Left forelimb (tissue), 1 donor: ENCODE results near the gene FBXL14.
"Not testable (repeated sequence)": the region's sequence is repeated elsewhere in the genome, so short reads cannot be mapped to it uniquely, and the experiment has no call there.

Source experiments
- DNase-seq: peaks from one replicate; pipeline ENCODE4 v3.0.0-alpha.2; 2018; ENCODE audit warnings: low spot score

The FBXL14 gene

DNA sequence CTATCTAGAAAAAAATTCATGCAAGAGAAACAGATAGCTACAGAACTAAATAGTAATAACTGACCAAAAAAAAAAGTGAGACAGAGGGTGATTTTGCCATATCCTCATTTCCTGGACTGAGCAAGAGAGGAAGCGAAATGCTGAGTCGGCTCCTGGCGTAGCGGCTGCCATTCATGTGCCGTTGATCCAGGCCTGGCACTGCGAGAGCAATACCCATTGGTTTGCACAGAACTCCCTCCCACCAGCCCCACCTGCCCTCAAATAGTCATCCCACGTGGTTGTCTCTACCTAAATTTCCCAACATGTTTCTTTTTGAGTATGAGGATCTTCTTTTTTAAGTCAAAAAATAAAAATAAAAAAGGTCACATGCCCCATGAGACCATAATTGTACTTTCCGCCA is 25.2 kb upstream of the FBXL14 start:
- DNase-seq, result no peak

DNA sequence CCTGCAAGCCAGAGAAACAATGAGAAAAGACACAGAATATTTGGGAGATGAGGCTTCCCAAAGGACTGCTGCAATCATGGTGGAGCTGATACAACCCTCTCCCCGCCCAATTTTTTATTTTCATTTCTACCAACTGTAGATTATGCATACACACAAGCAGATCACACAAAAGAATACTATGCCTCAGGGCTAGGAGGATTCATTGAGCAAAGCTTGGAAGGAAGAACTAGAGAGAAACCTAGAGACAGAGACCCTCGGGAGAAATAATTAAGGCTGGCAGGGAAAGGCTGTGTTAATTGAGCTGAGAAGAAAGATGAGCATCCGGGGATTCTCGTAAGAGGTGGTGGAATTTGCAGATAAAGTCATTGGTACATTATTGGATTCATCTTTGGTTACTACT is 24.8 kb upstream of the FBXL14 start:
- DNase-seq, result no peak

DNA sequence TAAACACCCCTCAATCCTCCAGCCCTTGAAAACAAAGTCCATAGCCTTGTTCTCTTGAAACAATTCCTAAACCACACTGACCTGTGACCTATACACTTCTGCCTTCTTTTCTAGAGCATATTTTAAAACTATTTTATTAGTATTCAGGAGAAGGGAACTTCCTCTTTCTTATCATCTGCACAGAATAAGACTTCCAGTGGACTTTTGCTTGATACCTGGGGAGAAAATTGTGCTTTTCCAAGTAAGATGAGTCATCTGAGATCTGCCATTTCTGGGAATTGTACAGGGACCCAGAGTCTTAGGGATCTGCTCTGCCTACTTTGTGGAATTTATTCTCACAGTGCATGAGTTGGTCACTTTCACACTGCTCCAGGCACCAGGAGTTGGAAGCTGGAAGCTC is 24.1 kb upstream of the FBXL14 start:
- no peak for DNase-seq

DNA sequence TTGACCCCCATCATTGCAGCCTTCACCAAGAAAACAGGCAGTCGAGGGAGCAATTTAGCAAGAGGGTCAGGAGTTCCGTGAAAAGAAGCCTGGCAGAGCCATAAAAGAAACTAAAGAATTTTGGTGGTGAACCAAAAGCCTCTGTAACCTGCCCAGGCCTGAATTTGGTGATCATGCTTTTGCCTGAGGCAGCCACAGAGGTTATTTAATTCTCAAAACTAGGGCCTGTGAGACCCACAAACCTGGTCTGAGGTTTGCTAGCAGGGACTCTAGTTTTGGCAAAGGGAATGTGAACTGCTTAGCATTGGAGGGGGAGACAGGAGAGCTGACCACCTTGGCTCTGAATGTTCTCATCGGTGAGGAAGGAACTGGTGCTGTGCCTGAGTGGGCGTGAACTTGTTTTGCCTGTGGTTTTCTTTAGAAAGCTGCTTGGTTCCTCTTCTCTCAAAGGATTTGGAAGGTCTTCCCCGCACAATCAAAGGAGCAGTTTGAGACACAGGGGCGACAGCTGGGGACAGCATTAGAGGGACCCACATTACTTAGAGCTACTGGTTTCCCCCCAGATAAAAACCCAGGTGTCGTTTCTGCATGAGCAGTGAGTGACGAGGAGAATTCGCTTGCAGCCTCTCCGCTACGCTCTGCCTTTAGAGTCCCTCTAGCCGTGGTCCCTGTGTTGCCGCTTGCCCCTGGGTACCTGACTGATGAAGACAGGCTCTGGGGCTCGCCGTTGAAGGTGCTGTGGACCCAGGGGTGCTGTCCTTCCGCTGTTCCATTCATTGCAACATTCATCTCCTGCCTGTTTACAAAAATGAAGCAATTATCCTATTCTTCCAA is 22.1 kb upstream of the FBXL14 start:
- no peak for DNase-seq

DNA sequence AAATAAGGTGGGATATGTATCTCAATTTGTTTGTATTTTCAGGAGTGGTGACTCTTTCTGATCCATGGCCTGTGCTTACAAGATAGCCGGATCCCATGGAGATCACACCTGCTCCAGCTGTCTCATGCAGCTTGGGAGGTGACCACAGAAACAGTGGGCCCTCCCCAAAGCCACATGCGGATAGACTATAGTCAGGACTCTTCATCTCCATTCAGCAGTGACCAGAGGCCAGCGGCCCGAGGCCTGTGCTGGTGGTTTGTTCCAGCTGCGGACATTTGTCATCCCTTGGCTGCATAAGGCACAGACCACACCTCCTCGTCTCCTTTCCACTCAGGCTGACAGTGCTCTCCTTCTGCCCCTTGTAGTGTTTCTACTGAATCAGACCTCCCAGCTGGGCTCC is 20.0 kb upstream of the FBXL14 start:
- no peak for DNase-seq

DNA sequence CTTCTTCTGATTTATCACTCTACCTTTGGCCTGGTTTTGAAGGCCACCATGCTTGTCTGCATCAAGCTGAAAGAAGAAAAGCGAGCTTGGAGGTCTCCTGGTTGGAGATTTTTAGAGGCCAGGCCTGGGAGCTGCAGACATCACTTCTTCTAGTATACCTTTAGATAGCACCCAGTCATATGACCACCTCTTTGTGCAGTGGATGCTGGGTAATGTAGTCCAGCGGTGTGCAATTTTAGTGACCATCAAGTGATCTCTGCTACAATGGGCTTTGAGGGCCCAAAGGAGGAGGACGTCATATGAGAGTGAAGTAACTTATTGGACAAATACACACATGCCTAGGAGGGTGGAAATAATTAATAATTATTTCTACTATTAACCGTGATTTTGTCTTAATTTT is 19.5 kb upstream of the FBXL14 start:
- DNase-seq, result no peak

DNA sequence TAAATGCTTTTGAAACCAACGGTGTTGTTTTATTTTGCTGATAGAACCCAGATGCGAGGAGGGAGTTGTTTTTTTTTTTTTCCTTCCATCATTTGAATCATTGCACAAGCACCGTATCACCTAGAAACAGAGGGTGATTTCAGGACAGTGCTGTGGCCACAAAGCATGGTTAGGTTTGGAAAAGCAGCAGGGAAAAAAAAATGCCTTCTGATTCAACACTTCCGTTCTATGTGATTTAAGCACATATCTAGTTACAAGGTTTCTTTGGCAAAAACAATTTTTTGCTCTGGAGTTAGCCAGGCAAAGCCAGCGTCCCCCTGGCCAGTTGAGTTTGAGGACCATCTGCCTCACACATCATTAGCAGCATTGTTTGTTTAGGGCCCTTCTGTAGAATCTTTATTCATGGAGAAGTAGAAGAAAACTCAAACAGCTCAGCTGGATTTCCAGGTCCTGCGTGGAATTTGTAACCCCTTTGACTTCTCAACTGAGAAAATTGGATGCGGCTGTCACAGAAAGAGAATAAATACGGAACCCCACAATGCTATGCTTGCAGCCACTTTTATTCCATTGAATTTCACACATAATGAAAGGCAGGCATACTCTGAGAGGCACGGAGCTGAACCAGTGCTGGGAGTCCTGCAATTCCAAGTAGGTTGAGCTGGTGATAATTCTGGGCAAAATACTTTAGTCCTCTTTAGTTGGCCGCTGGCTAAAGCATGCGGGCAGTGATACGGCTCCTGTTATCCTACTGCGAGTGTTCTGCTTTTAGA is 17.6 kb upstream of the FBXL14 start:
- no peak for DNase-seq

DNA sequence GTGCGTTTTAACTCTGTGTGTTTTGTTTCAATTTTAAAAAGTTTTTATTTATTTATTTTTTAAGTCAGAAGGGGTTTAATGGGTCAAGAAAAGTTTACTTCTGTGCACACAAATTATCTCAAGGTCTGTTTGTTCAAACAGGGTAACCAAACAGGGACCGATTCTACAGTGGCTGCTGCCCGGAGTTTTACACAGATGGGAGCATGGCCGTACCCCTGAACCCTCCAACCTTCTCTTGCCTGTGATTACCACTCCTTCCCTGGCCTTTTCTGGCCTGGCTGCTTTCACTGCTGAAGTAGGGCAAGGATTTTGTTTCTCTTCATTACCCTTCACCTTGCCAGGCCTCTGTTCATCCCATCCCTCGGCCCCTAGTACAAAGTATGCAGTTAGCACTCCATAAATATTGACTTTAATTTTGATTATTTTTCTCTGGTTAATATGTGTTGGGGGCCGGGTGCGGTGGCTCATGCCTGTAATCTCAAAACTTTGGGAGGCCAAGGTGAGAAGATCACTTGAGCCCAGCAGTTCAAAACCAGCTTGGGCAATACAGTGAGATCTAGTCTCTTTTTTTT is 15.8 kb upstream of the FBXL14 start:
- no peak for DNase-seq

DNA sequence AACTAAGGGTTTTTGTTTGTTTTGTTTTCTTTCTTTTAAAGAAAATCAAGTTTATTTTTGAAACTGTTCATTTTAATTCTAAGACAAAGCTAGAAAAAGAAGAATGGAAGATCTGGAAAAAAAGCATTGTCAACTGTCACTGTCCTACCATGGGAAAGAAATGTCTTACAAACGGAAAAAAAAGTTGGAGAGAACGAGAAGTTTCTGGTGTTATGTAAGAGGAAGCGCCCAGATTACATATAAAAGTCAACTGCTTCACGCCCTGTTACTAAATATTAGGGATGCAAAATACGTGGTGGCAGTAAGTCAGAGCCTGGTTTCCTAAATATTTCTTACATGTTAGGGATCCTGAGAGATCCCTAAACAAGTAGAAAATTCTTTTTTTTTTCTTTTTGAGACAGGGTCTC is 14.3 kb upstream of the FBXL14 start:
- no peak for DNase-seq

DNA sequence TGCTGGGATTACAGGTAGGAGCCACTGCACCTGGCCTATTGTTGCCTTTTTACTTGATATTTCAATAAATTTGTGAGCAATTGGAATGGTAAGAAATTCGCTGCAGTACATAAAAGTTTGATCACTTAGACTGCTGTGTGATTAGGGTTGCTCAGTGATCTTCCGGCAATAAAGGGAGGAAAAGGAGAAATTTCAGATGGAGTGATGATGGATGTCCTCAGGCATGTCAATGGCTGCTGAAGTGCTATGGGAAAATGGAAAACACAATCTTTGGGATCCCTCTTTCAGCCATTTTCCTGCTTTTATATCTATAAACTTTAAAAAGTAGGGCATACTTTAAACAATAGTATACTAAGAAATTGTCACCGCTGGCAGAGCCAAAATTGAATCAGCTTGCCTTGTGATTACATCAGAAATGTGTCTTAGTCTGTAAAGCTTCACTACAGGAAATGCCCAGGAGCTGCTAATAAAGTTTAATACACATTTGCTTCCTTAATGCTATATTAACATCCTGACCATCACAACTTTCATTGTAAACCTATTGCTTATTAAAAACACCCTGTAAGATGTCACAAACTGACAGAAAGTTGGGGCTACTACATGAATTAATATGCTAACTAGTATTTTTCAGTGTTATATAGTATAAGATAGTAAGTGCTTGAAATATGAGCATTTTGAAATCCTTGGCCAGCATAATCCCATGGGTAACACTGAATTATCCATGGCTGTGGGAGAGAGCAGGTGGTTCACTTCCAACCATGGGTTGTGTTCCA is 13.7 kb upstream of the FBXL14 start:
- no peak for DNase-seq

DNA sequence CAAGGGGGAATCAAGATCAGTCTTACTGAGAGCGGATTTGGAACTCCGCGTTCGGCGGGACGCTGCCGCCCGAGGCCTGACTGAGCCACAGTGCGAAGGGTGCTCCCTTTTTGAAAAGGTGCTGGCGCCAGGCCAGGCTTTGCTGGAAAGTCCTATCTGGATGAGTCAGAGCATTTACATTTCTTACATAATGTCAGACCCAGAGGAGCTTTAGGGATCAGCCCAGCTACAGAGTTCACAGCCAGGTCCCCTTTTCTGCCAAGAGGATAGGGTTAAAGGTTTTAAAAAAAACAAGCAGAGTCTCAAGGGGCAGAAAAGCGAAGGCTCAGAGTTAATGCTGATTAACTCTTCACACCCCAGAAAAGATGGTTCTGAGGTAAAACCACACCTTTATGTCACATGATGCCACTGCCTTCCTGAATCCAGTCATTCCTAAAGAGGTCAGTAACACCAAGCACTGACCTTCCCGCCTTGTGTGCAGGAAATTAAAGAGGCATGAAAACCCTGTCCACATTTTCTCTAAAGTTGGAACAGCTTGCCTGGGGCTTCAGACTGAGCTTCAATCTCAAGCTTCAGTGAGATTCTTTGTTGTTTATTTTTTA is 11.7 kb upstream of the FBXL14 start:
- DNase-seq, result peak; percentile 82

DNA sequence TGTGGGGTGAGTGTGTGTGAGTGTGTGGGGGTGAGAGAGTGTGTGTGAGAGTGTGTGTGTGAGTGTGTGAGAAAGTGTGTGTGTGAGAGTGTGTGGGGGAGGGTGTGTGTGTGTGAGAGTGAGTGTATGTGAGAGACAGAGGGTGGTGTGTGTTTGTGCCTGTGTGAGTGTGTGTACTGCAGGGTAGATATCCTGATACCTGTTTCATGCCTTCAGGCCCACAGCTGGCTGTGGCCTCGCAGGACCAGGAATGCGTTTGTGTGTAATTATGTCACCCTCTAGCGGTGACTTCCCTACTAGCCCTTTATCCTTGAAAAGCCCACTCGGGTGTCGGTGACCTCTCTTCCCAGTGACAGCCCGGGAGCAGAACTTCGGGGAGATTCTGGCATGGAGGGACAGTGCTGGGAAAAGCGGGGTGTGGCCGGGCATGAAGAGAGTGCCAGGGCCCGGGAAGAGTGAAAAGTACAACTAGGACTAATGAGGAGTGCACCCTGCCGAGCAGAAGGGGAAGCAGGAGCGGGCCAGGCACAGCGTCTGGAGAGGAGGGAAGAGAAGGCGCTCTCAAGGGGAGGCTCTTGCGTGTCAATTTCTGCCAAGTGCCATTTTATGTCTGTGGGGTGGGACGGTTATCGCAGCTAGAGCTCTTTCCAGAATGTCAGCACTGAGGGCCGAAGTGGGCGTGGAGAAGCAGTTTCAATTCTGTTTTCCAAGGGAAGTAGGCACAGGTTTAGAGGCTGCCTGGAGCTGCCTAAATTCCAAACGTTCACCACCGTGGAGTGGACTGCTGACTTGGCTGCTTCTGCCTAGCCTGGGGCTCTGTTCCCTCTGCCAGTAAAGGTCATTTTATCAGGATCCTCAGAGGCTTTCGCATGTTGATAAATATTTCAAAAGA is 11.0 kb upstream of the FBXL14 start:
- peak; percentile 78 for DNase-seq

DNA sequence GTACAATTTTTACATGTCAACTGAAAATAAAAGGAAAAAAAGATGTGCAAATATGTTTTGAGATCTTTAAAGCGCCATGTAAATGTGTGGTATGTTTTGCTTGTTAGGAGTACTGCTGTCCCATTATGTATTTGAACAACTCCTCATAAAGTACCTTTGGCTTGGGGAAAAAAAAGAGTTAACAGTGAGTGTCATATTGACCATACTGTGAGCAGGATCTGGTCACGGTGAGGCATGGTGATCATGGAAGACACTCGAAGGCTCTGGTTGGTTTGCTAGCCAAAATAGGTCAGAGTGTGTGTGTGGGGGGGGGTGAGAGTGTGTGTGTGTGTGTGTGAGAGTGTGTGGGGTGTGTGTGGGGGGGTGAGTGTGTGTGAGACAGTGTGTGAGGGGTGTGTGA is 10.1 kb upstream of the FBXL14 start:
- DNase-seq, result no peak

DNA sequence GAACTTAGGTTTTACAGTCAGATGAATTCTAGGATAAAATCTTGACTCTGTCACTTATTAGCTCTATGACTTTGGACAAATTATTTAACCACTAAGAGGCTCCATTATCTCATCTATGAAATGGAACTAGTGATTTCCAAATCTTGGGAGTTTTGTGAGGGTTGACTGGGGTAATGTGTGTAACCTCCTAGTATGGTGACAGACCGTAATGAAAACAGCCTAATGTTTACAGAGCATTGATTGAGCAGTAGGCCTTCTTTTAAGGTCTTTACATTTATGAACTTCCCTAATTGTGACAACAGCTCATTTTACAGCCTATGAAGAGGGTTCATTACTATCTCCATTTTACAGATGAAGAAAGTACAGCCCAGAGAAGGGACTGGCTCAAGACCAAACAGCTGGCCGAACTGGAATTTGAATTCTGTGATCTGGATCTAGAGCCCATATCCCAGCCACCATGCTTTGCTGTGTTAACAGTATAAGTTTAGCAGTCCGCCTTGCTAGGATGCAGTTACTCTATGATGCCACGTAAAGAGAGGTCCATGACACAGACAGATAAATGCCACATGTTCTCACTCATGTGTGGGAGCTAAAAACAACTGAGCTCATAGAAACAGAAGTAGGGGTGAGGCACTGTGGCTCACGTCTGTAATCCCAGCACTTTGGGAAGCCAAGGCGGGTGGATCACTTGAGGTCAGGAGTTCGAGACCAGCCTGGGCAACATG is 9.1 kb upstream of the FBXL14 start:
- no peak for DNase-seq

DNA sequence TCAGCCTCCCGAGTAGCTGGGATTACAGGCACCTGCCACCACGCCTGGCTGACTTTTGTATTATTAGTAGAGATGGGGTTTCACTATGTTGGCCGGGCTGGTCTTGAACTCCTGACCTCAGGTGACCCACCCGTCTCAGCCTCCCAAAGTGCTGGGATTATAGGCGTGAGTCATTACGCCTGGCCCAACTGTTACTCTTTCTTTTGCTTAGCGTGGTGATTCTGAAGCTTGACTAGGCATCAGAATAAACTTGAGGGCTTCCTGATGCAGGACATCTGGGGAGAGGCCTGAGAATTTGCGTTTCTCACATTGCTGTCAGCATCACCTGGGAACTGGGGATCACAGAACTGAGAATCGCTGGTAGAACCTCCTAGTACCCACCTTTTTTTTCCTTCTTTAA is 8.3 kb upstream of the FBXL14 start:
- DNase-seq, result not testable (repeated sequence)

DNA sequence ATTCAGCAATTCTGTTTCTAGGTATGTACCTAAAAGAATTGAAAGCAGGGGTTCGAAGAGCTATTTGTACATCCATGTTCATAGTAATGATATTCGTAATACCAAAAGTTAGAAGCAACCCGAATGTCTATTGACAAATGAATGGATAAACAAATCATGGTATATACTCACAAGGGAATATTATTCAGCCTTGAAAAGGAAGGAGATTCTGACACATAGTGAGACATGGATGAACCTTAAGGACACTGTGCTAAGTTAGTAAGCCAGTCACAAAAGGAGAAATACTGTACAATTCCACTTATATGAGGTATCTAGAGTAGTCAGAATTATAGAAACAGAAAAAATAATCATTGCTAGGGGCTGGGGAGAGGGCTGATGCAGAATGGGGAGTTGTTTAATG is 4.4 kb upstream of the FBXL14 start:
- DNase-seq, result no peak

DNA sequence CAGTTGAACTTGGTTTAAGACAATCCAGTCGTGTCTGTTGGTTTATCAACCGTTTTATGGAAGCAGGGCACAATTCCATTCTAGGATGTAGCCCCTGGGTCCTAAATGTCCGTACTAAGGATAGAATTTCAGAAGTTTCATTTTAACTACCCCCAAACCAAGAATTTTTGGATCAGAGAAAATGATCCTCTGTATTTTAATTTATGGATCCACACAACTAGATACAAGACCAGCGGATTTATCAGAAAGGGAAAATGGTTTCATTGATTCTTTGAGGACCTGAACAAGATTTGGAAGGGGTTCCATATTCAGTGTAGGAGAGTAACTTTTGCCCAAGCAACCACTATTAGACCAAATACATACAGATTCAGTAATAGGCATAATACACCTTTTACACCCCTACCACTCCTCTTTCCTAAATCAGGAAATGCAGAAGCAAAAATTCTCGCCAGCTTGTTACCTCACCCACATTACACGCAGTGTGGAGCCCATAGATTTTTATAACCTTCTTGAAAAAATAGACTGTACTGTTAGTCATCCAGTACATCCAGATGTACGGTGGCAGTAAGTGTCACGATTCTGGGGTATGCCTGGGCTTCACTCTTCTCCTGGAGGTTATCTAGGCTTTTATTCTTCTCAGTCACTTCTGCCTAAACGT is 1.4 kb upstream of the FBXL14 start:
- DNase-seq, result no peak

DNA sequence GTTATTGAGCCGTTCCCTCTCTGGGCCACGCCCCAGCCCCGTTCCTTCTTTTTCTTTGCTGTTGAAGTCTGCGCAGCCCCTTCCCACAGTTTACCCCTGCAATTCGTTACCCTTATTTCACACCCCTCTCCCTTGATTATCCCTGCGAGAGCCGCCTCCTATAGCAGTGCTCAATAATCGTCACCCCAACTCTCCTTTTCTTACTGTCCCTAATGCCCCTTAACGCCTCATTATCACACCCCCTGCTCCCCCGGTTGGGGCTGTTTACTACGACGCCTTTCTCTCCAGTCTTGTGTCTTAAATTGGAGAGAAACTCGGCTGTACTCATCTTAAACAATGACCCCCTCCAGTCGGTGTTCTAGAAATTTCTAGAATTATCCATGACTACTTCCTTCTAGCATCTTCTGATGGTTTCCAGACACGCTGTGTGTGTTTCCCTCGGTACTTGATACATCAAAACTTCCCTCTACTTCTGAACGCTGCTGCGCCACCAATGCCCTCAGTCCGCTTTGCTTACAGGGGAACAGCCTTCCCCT is 713 bp upstream of the FBXL14 start:
- no peak for DNase-seq

DNA sequence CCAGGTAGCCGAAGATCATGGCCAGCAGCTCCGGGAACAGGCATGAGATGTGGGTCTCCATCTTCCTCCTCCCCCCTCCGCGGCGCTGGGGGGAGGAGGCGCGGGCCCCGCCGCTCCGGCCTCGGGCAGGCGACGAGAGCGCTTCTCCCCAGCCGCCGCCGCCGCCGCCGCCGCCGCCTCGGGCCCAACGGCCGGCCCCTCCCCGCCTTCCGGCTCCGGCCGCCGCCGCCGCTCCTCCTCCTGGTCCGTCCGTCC is 448 bp downstream of the FBXL14 start:
- DNase-seq, result no peak
